ES-I3 (cell line): ENCODE measurements around the gene SERINC3.
"Not testable (repeated sequence)": the region's sequence is repeated elsewhere in the genome, so short reads cannot be mapped to it uniquely, and the experiment has no call there.

Experiments used
- H3K36me3 ChIP-seq: 2 replicates; pipeline ENCODE4 v1.6.1; 2013; ENCODE audit warnings: mild to moderate bottlenecking, low read length, control low read depth, moderate library complexity; ENCODE audit not compliant: insufficient read depth
- H3K4me1 ChIP-seq: 2 replicates; pipeline ENCODE4 v1.6.1; 2013; ENCODE audit warnings: mild to moderate bottlenecking, control low read depth, low read length; ENCODE audit not compliant: insufficient read depth
- H3K9ac ChIP-seq: 2 replicates; pipeline ENCODE4 v1.6.1; 2013; ENCODE audit warnings: low read depth, mild to moderate bottlenecking, low read length, moderate library complexity
- H3K9me3 ChIP-seq: 2 replicates; pipeline ENCODE4 v1.6.1; 2013; ENCODE audit warnings: mild to moderate bottlenecking, low read length, moderate library complexity; ENCODE audit not compliant: control insufficient read depth, insufficient read depth

Gene SERINC3

GRCh38 chr20:44521484-44522481 lies at the start of gene SERINC3:
SERINC3 (minus strand) TSS chr20:44522070; CDS start chr20:44521951, 119 bp downstream.
- Histone ChIP-seq H3K4me1 (peaks cover 36% of the 10 kb centered on the region), H3K9me3 (no peaks in the 10 kb centered on the region; the same call in 1 of the 2 replicates), H3K9ac (peak within 1 kb of the TSS; percentile 96), H3K36me3 (no peaks in the 10 kb centered on the region)

GRCh38 chr20:44571362-44571988 lies 49.6 kb upstream of the SERINC3 start:
- no peaks in the 10 kb centered on the region for H3K36me3 ChIP-seq
- peaks cover 6% of the 10 kb centered on the region; the same call in 1 of the 2 replicates for H3K4me1 ChIP-seq
- H3K9ac ChIP-seq, result no peak overlapping the region
- H3K9me3 ChIP-seq, result no peaks in the 10 kb centered on the region

- Histone ChIP-seq H3K9ac (no peak overlapping the region), H3K4me1 (peaks cover 5% of the 10 kb centered on the region; the same call in 1 of the 2 replicates), H3K36me3 (no peaks in the 10 kb centered on the region), H3K9me3 (no peaks in the 10 kb centered on the region)
Observed at GRCh38 chr20:44570367-44570766, 48.5 kb upstream of the SERINC3 start.

GRCh38 chr20:44566811-44567210 lies 44.9 kb upstream of the SERINC3 start:
- Histone ChIP-seq H3K9ac (no peak overlapping the region), H3K9me3 (no peaks in the 10 kb centered on the region), H3K4me1 (no peaks in the 10 kb centered on the region), H3K36me3 (no peaks in the 10 kb centered on the region)

- Histone ChIP-seq H3K9me3 (no peaks in the 10 kb centered on the region), H3K4me1 (no peaks in the 10 kb centered on the region)
Observed at GRCh38 chr20:44566018-44566417, 44.1 kb upstream of the SERINC3 start.

GRCh38 chr20:44561876-44562275 lies 40.0 kb upstream of the SERINC3 start:
- H3K9ac ChIP-seq, result no peak overlapping the region
- H3K36me3 ChIP-seq, result no peaks in the 10 kb centered on the region
- 0 out of 2 replicates have a peak, but pooled peaks cover 3% of the 10 kb centered on the region for H3K4me1 ChIP-seq
- H3K9me3 ChIP-seq, result no peaks in the 10 kb centered on the region

More at GRCh38 chr20:44566018-44566417, 44.1 kb upstream of the SERINC3 start:
- Histone ChIP-seq H3K36me3 (no peaks in the 10 kb centered on the region), H3K9ac (no peak overlapping the region)

GRCh38 chr20:44560818-44561217 lies 38.9 kb upstream of the SERINC3 start:
- not testable (repeated sequence) for H3K9ac ChIP-seq, H3K36me3 ChIP-seq, H3K9me3 ChIP-seq, H3K4me1 ChIP-seq

- Histone ChIP-seq H3K4me1 (0 out of 2 replicates have a peak, but pooled peaks cover 3% of the 10 kb centered on the region), H3K9ac (no peak overlapping the region), H3K9me3 (no peaks in the 10 kb centered on the region), H3K36me3 (no peaks in the 10 kb centered on the region)
Observed at GRCh38 chr20:44560229-44560628, 38.4 kb upstream of the SERINC3 start.

- peaks cover 5% of the 10 kb centered on the region; the same call in 1 of the 2 replicates for H3K4me1 ChIP-seq
- no peaks in the 10 kb centered on the region for H3K36me3 ChIP-seq
- H3K9ac ChIP-seq, result no peak overlapping the region
- no peaks in the 10 kb centered on the region for H3K9me3 ChIP-seq
Observed at GRCh38 chr20:44559302-44559701, 37.4 kb upstream of the SERINC3 start.

GRCh38 chr20:44552950-44553908 lies 31.4 kb upstream of the SERINC3 start:
- peaks cover 18% of the 10 kb centered on the region for H3K4me1 ChIP-seq
- no peaks in the 10 kb centered on the region for H3K9me3 ChIP-seq
- H3K9ac ChIP-seq, result no peak overlapping the region
- no peaks in the 10 kb centered on the region for H3K36me3 ChIP-seq

- H3K36me3 ChIP-seq, result no peaks in the 10 kb centered on the region
- no peak overlapping the region for H3K9ac ChIP-seq
- peaks cover 19% of the 10 kb centered on the region for H3K4me1 ChIP-seq
- no peaks in the 10 kb centered on the region for H3K9me3 ChIP-seq
Observed at GRCh38 chr20:44552568-44552949, 30.7 kb upstream of the SERINC3 start.

GRCh38 chr20:44552050-44552449 lies 30.2 kb upstream of the SERINC3 start:
- no peaks in the 10 kb centered on the region for H3K9me3 ChIP-seq
- H3K36me3 ChIP-seq, result no peaks in the 10 kb centered on the region
- H3K4me1 ChIP-seq, result peaks cover 19% of the 10 kb centered on the region
- no peak overlapping the region for H3K9ac ChIP-seq

GRCh38 chr20:44549123-44549522 lies 27.3 kb upstream of the SERINC3 start:
- H3K36me3 ChIP-seq, result no peaks in the 10 kb centered on the region
- H3K9ac ChIP-seq, result no peak overlapping the region
- H3K4me1 ChIP-seq, result peaks cover 14% of the 10 kb centered on the region
- H3K9me3 ChIP-seq, result no peaks in the 10 kb centered on the region

GRCh38 chr20:44547419-44547818 lies 25.5 kb upstream of the SERINC3 start:
- H3K36me3 ChIP-seq, result no peaks in the 10 kb centered on the region
- no peak overlapping the region for H3K9ac ChIP-seq
- H3K9me3 ChIP-seq, result no peaks in the 10 kb centered on the region
- peaks cover 8% of the 10 kb centered on the region for H3K4me1 ChIP-seq
